Omental fat pad (tissue), 4 donors: ENCODE data around the gene JCAD. TPM values are rescaled to one million over a fixed set of nuclear protein-coding genes. Genes with fewer than 3 reads are reported as not detected.
"Not testable (repeated sequence)": the region's sequence is repeated elsewhere in the genome, so short reads cannot be mapped to it uniquely, and the experiment has no call there.

Experiments
- ATAC-seq: fragments of 150-250 bp; one replicate; pipeline ENCODE4 v1.9.1; 2016; ENCODE audit warnings: mild to moderate bottlenecking, moderate library complexity; ENCODE audit not compliant: low FRiP score
- DNase-seq: peaks from one replicate; pipeline ENCODE4 v3.0.0-alpha.2; 2019; ENCODE audit warnings: low spot score
- total RNA-seq, 4 donors: library from RNA; depleted of rRNA; stranded (reverse); fragments of >200 nt; gene quantifications; one replicate each; pipeline ENCODE4 v1.1.0, GENCODE V29; 2016
- TF ChIP-seq, protein P1 (sequence below), 3 donors: fragments of 450-650 bp; IDR thresholded peaks; one replicate each; pipeline ENCODE4 v1.5.1; 2016 to 2017; ENCODE audit warnings: antibody characterized with exemption in 3 of 3, mild to moderate bottlenecking in 3 of 3, moderate library complexity in 2 of 3

JCAD gene
- total RNA-seq, 4 donors from 2014 or later = 14.6 to 71.4 (median 19.7) TPM

DNA sequence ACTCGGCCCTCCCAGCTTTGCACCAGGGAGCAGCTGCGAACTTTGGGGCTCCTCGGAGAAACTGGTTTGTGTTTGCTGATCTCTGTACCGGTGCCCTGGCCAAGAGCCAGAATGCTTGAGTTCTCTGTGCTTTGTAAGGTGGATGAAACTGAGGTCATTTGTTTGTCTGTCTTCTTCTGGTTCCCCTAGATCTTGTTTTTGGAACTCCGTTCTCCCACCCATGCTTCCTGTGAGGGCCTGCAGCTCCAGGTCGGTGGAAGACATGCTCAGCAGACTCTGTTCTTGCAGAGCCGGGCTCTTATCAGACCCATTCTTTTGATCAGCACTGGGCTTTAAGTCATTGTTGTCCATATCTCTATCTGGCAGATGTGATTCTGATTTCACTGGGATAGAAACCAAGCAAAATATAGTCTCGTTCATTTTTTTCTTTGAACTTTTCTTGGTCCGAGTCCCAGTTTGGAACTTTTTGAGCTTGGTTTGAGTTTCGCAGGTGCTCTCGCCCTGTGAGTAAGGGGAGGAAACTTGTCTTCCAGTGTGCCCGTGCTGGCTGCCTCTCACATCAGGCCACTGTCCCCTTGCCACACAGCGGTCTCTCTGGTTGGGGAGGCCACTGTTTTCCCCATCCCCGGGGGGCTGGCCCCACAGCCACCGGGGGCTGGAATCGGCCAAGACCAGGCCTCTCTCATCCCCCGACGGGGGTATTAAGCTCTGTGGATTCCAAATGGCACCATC lies 31.2 kb downstream of the JCAD start:
- no peak for ATAC-seq
- TF ChIP-seq, protein P1, sequence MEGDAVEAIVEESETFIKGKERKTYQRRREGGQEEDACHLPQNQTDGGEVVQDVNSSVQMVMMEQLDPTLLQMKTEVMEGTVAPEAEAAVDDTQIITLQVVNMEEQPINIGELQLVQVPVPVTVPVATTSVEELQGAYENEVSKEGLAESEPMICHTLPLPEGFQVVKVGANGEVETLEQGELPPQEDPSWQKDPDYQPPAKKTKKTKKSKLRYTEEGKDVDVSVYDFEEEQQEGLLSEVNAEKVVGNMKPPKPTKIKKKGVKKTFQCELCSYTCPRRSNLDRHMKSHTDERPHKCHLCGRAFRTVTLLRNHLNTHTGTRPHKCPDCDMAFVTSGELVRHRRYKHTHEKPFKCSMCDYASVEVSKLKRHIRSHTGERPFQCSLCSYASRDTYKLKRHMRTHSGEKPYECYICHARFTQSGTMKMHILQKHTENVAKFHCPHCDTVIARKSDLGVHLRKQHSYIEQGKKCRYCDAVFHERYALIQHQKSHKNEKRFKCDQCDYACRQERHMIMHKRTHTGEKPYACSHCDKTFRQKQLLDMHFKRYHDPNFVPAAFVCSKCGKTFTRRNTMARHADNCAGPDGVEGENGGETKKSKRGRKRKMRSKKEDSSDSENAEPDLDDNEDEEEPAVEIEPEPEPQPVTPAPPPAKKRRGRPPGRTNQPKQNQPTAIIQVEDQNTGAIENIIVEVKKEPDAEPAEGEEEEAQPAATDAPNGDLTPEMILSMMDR (IDR thresholded peaks at IDR 0.05) = no peak
- no peak for DNase-seq

DNA sequence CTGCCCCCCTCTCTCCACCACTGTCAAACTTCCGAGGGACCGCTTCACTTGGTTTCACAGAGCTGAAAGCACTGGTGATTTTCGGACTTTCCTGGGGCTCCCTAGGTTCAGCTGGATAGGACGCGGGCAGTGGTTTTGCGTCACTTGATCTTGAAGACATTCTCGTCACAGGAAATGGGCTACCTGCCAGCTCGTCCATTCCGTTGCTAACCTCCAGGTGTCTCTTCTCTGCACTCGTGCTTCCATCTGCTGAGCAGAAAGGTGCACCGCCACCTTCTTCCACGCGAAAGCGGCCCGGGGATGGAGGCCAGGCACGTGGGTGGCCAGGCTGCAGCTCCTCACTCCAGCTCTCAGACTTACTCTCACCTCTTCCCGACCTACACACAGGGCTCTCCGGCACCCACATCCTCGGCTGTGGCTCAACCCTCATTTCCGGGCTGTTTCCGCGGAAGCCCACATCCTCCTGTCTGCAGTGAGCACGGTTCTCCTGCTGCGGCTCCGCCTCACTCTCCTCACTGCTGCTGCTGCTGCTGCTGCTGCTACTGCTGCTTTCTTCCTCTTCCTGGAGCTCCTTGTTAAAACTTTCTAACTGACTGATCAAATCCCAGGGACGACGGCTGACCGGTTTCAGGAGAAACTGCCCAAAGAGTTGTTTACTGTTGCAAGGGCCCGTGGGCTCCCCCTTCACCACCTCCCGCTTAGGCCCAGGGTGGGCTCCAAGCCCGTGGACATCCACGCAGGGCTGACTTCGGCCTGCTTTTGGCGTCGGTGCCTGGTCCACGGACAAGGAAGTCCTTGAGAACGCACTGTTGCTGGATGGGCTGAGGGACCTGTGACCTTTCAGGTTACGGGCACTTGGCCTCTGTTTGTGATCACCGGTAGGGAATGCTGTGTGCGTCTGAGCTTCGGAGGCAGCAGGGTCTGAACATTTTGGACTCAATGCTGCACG lies 32.1 kb downstream of the JCAD start:
- DNase-seq (no peak), ATAC-seq (peak; percentile 38)
- TF ChIP-seq, protein P1 (IDR thresholded peaks at IDR 0.05) = no peak

DNA sequence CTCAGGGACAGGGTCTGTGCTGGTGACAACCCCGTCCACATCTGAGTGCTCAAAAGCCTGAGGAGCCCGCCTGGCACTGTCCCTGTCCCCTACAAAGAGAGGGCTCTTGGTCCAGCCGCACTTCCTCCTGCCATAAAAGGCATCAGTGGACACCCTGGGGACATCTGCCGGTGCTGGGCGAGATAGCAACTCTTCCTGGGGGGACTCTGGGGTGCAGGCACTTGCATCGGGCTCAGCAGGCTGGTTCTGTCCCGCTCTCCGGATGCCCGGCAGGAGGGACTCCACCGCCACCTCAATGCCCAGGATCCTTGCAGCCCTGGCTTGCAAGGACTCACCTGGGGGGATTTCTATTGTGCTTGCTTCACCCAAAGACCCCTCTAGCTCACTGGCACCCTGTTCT lies 32.8 kb downstream of the JCAD start:
- DNase-seq (no peak), ATAC-seq (no peak)
- TF ChIP-seq, protein P1 (IDR thresholded peaks at IDR 0.05) = no peak

DNA sequence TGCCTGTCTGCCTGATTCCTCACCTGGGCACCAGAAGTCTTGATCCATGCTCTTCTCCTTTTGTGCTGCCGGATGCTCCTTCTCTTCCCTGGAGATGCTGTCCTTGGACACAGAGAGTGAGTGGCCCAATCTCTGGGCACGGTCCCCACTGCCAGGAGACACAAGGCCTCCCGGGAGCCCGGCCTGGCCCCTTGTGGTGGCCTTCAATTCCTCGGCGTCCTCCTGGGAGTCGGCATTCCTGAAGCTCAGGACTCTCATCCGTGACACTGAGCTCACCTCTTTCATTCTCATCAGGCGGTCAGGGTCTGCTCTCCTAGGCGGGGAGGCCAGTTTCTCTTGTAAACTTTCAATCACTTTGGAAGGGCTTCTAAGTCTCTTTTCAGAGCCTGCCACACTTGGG lies 33.3 kb downstream of the JCAD start:
- TF ChIP-seq, protein P1 (IDR thresholded peaks at IDR 0.05) = no peak
- DNase-seq (no peak), ATAC-seq (no peak)

DNA sequence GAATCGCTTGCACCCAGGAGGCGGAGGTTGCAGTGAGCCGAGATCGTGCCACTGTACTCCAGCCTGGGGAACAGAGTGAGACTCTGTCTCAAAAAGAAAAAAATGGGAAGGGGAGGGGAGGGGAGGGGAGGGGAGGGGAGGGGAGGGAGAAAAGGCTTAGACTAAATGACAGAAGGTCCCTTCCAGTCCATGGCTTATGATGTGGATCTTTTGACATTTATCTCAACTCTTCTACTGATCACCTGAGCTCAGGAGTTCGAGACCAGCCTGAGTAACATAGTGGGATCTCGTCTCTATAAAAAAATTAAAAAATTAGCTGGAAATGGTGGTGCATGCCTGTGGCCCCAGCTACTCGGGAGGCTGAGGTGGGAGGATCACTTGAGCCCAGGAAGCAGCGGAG lies 34.0 kb downstream of the JCAD start:
- not testable (repeated sequence) for DNase-seq, ATAC-seq

DNA sequence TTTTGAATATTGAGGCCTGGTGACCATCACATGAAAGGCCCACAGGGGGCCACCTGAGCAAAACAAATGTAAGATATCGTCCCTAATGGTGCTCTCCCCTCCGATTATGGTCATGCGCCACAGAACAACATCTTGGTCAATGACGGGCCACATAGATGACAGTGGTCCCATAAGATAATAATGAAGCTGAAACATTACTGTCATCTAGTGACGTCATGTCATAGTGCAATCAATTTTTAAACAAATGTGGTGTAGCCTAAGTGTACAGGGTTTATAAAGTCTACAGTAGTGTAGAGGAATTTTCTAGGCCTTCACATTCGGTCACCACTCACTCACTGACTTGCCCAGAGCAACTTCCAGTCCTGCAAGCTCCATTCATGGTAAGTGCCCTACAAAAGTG lies 36.8 kb downstream of the JCAD start:
- TF ChIP-seq, protein P1 (IDR thresholded peaks at IDR 0.05) = no peak
- no peak for ATAC-seq
- DNase-seq = no peak

DNA sequence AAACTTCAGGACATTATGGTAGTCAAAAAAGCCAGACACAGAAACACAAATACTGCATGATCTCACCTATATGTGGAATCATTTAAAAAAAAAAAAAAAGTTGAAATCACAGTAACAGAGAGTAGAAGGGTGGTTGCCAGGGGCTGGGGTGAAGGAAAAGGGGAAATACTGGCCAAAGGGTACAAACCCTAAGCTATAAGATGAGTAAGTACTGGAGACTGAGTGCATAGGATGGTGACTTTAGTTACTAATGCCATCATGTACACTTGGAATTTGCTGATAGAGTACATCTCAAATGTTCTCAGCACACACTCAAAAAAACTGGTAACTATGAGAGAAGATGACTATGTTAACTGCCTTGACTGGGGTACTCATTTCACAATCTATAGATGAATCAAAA lies 39.9 kb downstream of the JCAD start:
- DNase-seq = no peak
- TF ChIP-seq, protein P1 (IDR thresholded peaks at IDR 0.05) = no peak
- ATAC-seq = no peak
